ENCODE measurements around the gene PXN. TPM values are rescaled to one million over a fixed set of nuclear protein-coding genes. Genes with fewer than 3 reads are reported as not detected.

PXN gene
- 123 TPM for total RNA-seq
- long read RNA-seq, partial matches to known transcripts: 9 of 284 reads
- long read RNA-seq, other reads (novel, unspliced or antisense): 275 of 284 reads

- peak; percentile 97 for DNase-seq (ENCODE audit: low spot score)
Observed at GRCh38 chr12:120265473-120266179, at the start of gene PXN. PXN (minus strand) TSS chr12:120265730; CDS start chr12:120265629, 101 bp downstream.

GRCh38 chr12:120314220-120314619 is 48.7 kb upstream of the PXN start:
- no peak for DNase-seq (ENCODE audit: low spot score)

GRCh38 chr12:120301962-120302815 is 36.7 kb upstream of the PXN start, which contains the start of gene SIRT4:
SIRT4 (plus strand) TSS chr12:120302321; CDS start chr12:120303562, 1,241 bp downstream.
- no peak for DNase-seq (ENCODE audit: low spot score)

- no peak for DNase-seq (ENCODE audit: low spot score)
Observed at GRCh38 chr12:120292661-120293531, 27.4 kb upstream of the PXN start, which contains the start of gene RNU4-1. RNU4-1 (minus strand) TSS chr12:120293237.

GRCh38 chr12:120292411-120292660 is 26.8 kb upstream of the PXN start:
- no peak for DNase-seq (ENCODE audit: low spot score)

GRCh38 chr12:120290609-120291305 is 25.2 kb upstream of the PXN start:
- DNase-seq (ENCODE audit: low spot score): no peak

- DNase-seq (ENCODE audit: low spot score): no peak
Observed at GRCh38 chr12:120287491-120287890, 22.0 kb upstream of the PXN start.

GRCh38 chr12:120286768-120287490 is 21.4 kb upstream of the PXN start:
- DNase-seq (ENCODE audit: low spot score): no peak

GRCh38 chr12:120284381-120284780 is 18.9 kb upstream of the PXN start:
- DNase-seq (ENCODE audit: low spot score): no peak

- no peak for DNase-seq (ENCODE audit: low spot score)
Observed at GRCh38 chr12:120283318-120283717, 17.8 kb upstream of the PXN start.

- DNase-seq (ENCODE audit: low spot score): no peak
Observed at GRCh38 chr12:120278137-120279069, 12.9 kb upstream of the PXN start.

GRCh38 chr12:120276734-120277133 is 11.2 kb upstream of the PXN start:
- no peak for DNase-seq (ENCODE audit: low spot score)

GRCh38 chr12:120267736-120268135 is 2.2 kb upstream of the PXN start:
- no peak for DNase-seq (ENCODE audit: low spot score)

GRCh38 chr12:120266180-120266870 is 795 bp upstream of the PXN start:
- DNase-seq (ENCODE audit: low spot score): no peak

- DNase-seq (ENCODE audit: low spot score): no peak
Observed at GRCh38 chr12:120264904-120265472, 542 bp downstream of the PXN start.

- no peak for DNase-seq (ENCODE audit: low spot score)
Observed at GRCh38 chr12:120264086-120264903, 1.2 kb downstream of the PXN start.

GRCh38 chr12:120263748-120264085 is 1.8 kb downstream of the PXN start:
- DNase-seq (ENCODE audit: low spot score): no peak

Data from mesenteric fat pad (tissue), 1 donor.